GM12878 (cell line): ENCODE measurements around the gene HIVEP2. TPM values are rescaled to one million over a fixed set of nuclear protein-coding genes. Genes with fewer than 3 reads are reported as not detected.

ENCODE experiments used
- BHLHE40 ChIP-seq, 2 experiments: fragments of 450-650 bp in 1 of 2; IDR thresholded peaks; 2 replicates each; pipeline ENCODE4 v1.6.1; 2011 to 2017; ENCODE audit warnings: low read depth in 2 of 2, borderline replicate concordance in 1 of 2, improper control_type of control experiment in 1 of 2, low read length in 1 of 2, mild to moderate bottlenecking in 1 of 2
- CREM ChIP-seq: IDR thresholded peaks from 2 replicates; pipeline ENCODE4 v1.6.1; 2014; ENCODE audit warnings: antibody characterized with exemption, low read depth
- CTCF ChIP-seq, 3 experiments: IDR thresholded peaks in 2 of 3; conservative IDR thresholded peaks in 1 of 3; 2 replicates each; pipeline ENCODE4 v1.5.1; 2011; ENCODE audit warnings: low read depth in 3 of 3, low read length in 3 of 3, mild to moderate bottlenecking in 3 of 3, control low read depth in 2 of 3, moderate library complexity in 2 of 3, inconsistent platforms in 1 of 3, mixed read lengths in 1 of 3; ENCODE audit not compliant: control insufficient read depth in 2 of 3, insufficient read depth in 1 of 3; ENCODE audit errors: extremely low read depth in 1 of 3
- E2F4 ChIP-seq: IDR thresholded peaks from 2 replicates; pipeline ENCODE4 v1.6.1; 2012; ENCODE audit warnings: low read depth, low read length, improper control_type of control experiment
- EP300 ChIP-seq, 2 experiments: fragments of 150-350 bp in 1 of 2; IDR thresholded peaks; 2 replicates each; pipeline ENCODE4 v1.6.1; 2011 to 2012; ENCODE audit warnings: low read depth in 2 of 2, low read length in 2 of 2, borderline replicate concordance in 1 of 2, improper control_type of control experiment in 1 of 2, inconsistent platforms in 1 of 2; ENCODE audit not compliant: control insufficient read depth in 1 of 2
- FOXK2 ChIP-seq: fragments of 450-650 bp; IDR thresholded peaks from 2 replicates; pipeline ENCODE4 v1.6.1; 2017; ENCODE audit warnings: mild to moderate bottlenecking, moderate library complexity
- KLF5 ChIP-seq: fragments of 450-650 bp; IDR thresholded peaks from 2 replicates; pipeline ENCODE4 v1.6.1; 2014; ENCODE audit warnings: mild to moderate bottlenecking; ENCODE audit not compliant: partially characterized antibody
- MEF2A ChIP-seq: IDR thresholded peaks from 2 replicates; pipeline ENCODE4 v1.6.1; 2011; ENCODE audit warnings: low read depth, mild to moderate bottlenecking, low read length, moderate library complexity; ENCODE audit not compliant: insufficient read depth
- MLLT1 ChIP-seq: fragments of 450-650 bp; IDR thresholded peaks from 2 replicates; pipeline ENCODE4 v1.6.1; 2016; ENCODE audit warnings: mild to moderate bottlenecking
- PML ChIP-seq: IDR thresholded peaks from 2 replicates; pipeline ENCODE4 v1.6.1; 2012; ENCODE audit warnings: low read length, inconsistent platforms
- RELA ChIP-seq: fragments of 450-650 bp; IDR thresholded peaks from 2 replicates; pipeline ENCODE4 v1.8.0; 2014; ENCODE audit warnings: borderline replicate concordance; ENCODE audit not compliant: partially characterized antibody
- SIN3A ChIP-seq: IDR thresholded peaks from 2 replicates; pipeline ENCODE4 v1.6.1; 2012; ENCODE audit warnings: low read depth, low read length, improper control_type of control experiment
- SMAD5 ChIP-seq: IDR thresholded peaks from 2 replicates; pipeline ENCODE4 v1.6.1; 2016; ENCODE audit warnings: antibody characterized with exemption, low read depth
- SP1 ChIP-seq: IDR thresholded peaks from one replicate; pipeline ENCODE4 v1.6.1; 2011; ENCODE audit warnings: low read depth, low read length
- TCF12 ChIP-seq: IDR thresholded peaks from 2 replicates; pipeline ENCODE4 v1.6.1; 2011; ENCODE audit warnings: low read depth, mild to moderate bottlenecking, low read length
- TCF3 ChIP-seq: IDR thresholded peaks from 2 replicates; pipeline ENCODE4 v1.6.1; 2012; ENCODE audit warnings: low read depth, mild to moderate bottlenecking, low read length, borderline replicate concordance; ENCODE audit not compliant: insufficient read depth
- TCF7 ChIP-seq: IDR thresholded peaks from 2 replicates; pipeline ENCODE4 v1.6.1; 2014; ENCODE audit warnings: antibody characterized with exemption, borderline replicate concordance
- USF1 ChIP-seq: IDR thresholded peaks from 2 replicates; pipeline ENCODE4 v1.6.1; 2011; ENCODE audit warnings: borderline replicate concordance, low read depth, mild to moderate bottlenecking, moderate library complexity, mixed read lengths, low read length; ENCODE audit not compliant: insufficient read depth; ENCODE audit errors: extremely low read length
- ZBTB11 ChIP-seq: fragments of 450-650 bp; formaldehyde crosslinking; IDR thresholded peaks from 2 replicates; pipeline ENCODE4 v1.5.0; 2022; ENCODE audit warnings: mild to moderate bottlenecking, missing genetic modification characterization
- ZNF207 ChIP-seq: fragments of 450-650 bp; IDR thresholded peaks from 2 replicates; pipeline ENCODE4 v1.6.1; 2014; ENCODE audit warnings: antibody characterized with exemption, mild to moderate bottlenecking, borderline replicate concordance
- polyA plus RNA-seq, 11 experiments: library from polyadenylated mRNA; depleted of rRNA in 4 of 11; unstranded in 6 of 11; stranded (reverse) in 5 of 11; fragments of >200 nt; fragmentation: Nextera tagmentation in 4 of 11; fragmentation: Illumina TruSeq in 1 of 11; extraction: Ambion mirVana in 4 of 11; extraction: Trizol in 1 of 11; gene quantifications; 1 replicate in 1 of 11; 2 replicates in 10 of 11; pipeline versions ENCODE4 v1.2.1 to v1.2.3, GENCODE V29; 2011 to 2016; ENCODE audit warnings: inconsistent platforms in 2 of 11, missing spikeins in 2 of 11, low read depth in 1 of 11
- total RNA-seq, 4 experiments: library from RNA; depleted of rRNA in 3 of 4; stranded (reverse); fragments of >200 nt in 3 of 4; fragmentation: Illumina TruSeq in 1 of 4; extraction: Trizol in 1 of 4; gene quantifications; 2 replicates each; pipeline versions ENCODE4 v1.2.1 to v1.2.3, GENCODE V29; 2013 to 2021

HIVEP2 gene
- total and polyA plus RNA-seq, 10 of the 15 experiments (the other 5 are each of a cell fraction or from before 2014, with no cell fraction given) = 1.2 to 15.7 (median 10.2) TPM

- TF ChIP-seq ZBTB11 (CRISPR knock-in tag) (no peak), TCF3 (peak; percentile 77; the same call in 1 of the 2 replicates), PML (0 out of 2 replicates have a peak, but pooled peaks have one; percentile 62), USF1 (no peak), TCF7 (no peak), MEF2A (0 out of 2 replicates have a peak, but pooled peaks have one; percentile 16), MLLT1 (peak; percentile 30; the same call in 1 of the 2 replicates), KLF5 (no peak), E2F4 (no peak), SP1 (peak; percentile 34), RELA (no peak), CTCF (IDR thresholded peaks at IDR 0.05 in 2 of 3, conservative IDR thresholded peaks at IDR 0.05 in 1 of 3; ENCODE audit: control insufficient read depth in 2 of 3, extremely low read depth in 1 of 3, insufficient read depth in 1 of 3, low read depth in 3 of 3, low read length in 3 of 3) (no peak), FOXK2 (no peak), BHLHE40 (IDR thresholded peaks at IDR 0.05; ENCODE audit: borderline replicate concordance in 1 of 2, low read depth in 2 of 2, low read length in 1 of 2) (peak; percentile 29 to 38; a peak in 2 of 4 replicates), CREM (peak; percentile 64; the same call in 1 of the 2 replicates), ZNF207 (no peak), TCF12 (peak; percentile 44; the same call in 1 of the 2 replicates), EP300 (IDR thresholded peaks at IDR 0.05; ENCODE audit: borderline replicate concordance in 1 of 2, control insufficient read depth in 1 of 2, low read depth in 2 of 2, low read length in 2 of 2) (peak; percentile 63 to 64; a peak in 3 of 4 replicates), SIN3A (no peak), SMAD5 (no peak)
These were observed 94.1 kb downstream of the HIVEP2 start (continued) for GRCh38 chr6:142850679-142851423.
